Stomach smooth muscle (tissue), 2 donors: ENCODE measurements around the gene DSTN.

Experiments used
- H3K27ac ChIP-seq: one replicate; pipeline ENCODE4 v1.7.0; 2013; ENCODE audit warnings: mild to moderate bottlenecking, low read length, inconsistent platforms
- H3K27me3 ChIP-seq, 2 donors: one replicate each; pipeline ENCODE4 v1.7.0; 2013; ENCODE audit warnings: low read length in 2 of 2; ENCODE audit not compliant: insufficient read depth in 2 of 2, control insufficient read depth in 1 of 2
- H3K36me3 ChIP-seq, 2 donors: one replicate each; pipeline ENCODE4 v1.7.0; 2013; ENCODE audit warnings: low read length in 2 of 2; ENCODE audit not compliant: control insufficient read depth in 2 of 2, insufficient read depth in 2 of 2
- H3K4me1 ChIP-seq: one replicate; pipeline ENCODE4 v1.7.0; 2013; ENCODE audit warnings: low read length; ENCODE audit not compliant: control insufficient read depth, insufficient read depth
- H3K4me3 ChIP-seq, 2 donors: one replicate each; pipeline ENCODE4 v1.7.0; 2013; ENCODE audit warnings: low read length in 2 of 2
- H3K9ac ChIP-seq, 2 donors: one replicate each; pipeline ENCODE4 v1.7.0; 2013; ENCODE audit warnings: low read length in 2 of 2, mild to moderate bottlenecking in 1 of 2
- H3K9me3 ChIP-seq, 2 donors: one replicate each; pipeline ENCODE4 v1.7.0; 2013; ENCODE audit warnings: low read length in 2 of 2; ENCODE audit not compliant: control insufficient read depth in 2 of 2
- donor health status: healthy.
- donor health status: Pancreatic carcinoma.

Gene DSTN

GRCh38 chr20:17595856-17596255 lies 26.0 kb downstream of the DSTN start:
- peaks cover 60% of the 10 kb centered on the region for H3K4me1 ChIP-seq
- H3K4me3 ChIP-seq = peak overlapping the region; percentile 1 to 13
- H3K27ac ChIP-seq = no peak overlapping the region
- H3K9me3 ChIP-seq = no peaks in the 10 kb centered on the region
- H3K36me3 ChIP-seq = peaks cover 7 to 14% of the 10 kb centered on the region in 2 donors
- H3K9ac ChIP-seq = peak overlapping the region in 1 of 2 donors; percentile 15
- H3K27me3 ChIP-seq = no peaks in the 10 kb centered on the region

GRCh38 chr20:17598013-17598550 lies 28.2 kb downstream of the DSTN start:
- Histone ChIP-seq H3K9me3 (no peaks in the 10 kb centered on the region), H3K9ac (no peak overlapping the region), H3K27ac (no peak overlapping the region), H3K36me3 (peaks cover 13 to 15% of the 10 kb centered on the region in 2 donors), H3K27me3 (no peaks in the 10 kb centered on the region), H3K4me1 (peaks cover 68% of the 10 kb centered on the region), H3K4me3 (no peak overlapping the region)

GRCh38 chr20:17601957-17602356 lies 32.1 kb downstream of the DSTN start:
- Histone ChIP-seq H3K36me3 (peaks cover 26 to 29% of the 10 kb centered on the region in 2 donors), H3K9ac (no peak overlapping the region), H3K4me3 (peak overlapping the region in 1 of 2 donors; percentile 20), H3K9me3 (no peaks in the 10 kb centered on the region), H3K27ac (no peak overlapping the region), H3K4me1 (peaks cover 66% of the 10 kb centered on the region), H3K27me3 (no peaks in the 10 kb centered on the region)

- Histone ChIP-seq H3K4me3 (no peak overlapping the region), H3K27me3 (no peaks in the 10 kb centered on the region), H3K36me3 (peaks cover 28 to 31% of the 10 kb centered on the region in 2 donors), H3K9me3 (no peaks in the 10 kb centered on the region), H3K4me1 (peaks cover 70% of the 10 kb centered on the region), H3K27ac (peak overlapping the region; percentile 24), H3K9ac (no peak overlapping the region)
These were observed 32.6 kb downstream of the DSTN start for GRCh38 chr20:17602493-17602892.

GRCh38 chr20:17605131-17605660 lies 35.3 kb downstream of the DSTN start:
- Histone ChIP-seq H3K27ac (peak overlapping the region; percentile 50), H3K9ac (no peak overlapping the region), H3K4me1 (peaks cover 79% of the 10 kb centered on the region), H3K9me3 (no peaks in the 10 kb centered on the region), H3K27me3 (no peaks in the 10 kb centered on the region), H3K4me3 (peak overlapping the region in 1 of 2 donors; percentile 23), H3K36me3 (peaks cover 25 to 41% of the 10 kb centered on the region in 2 donors)

- Histone ChIP-seq H3K9ac (no peak overlapping the region), H3K27ac (no peak overlapping the region), H3K4me3 (no peak overlapping the region), H3K9me3 (no peaks in the 10 kb centered on the region), H3K36me3 (peaks cover 25 to 44% of the 10 kb centered on the region in 2 donors), H3K4me1 (peaks cover 82% of the 10 kb centered on the region), H3K27me3 (no peaks in the 10 kb centered on the region)
These were observed 36.1 kb downstream of the DSTN start for GRCh38 chr20:17606001-17606400.

- H3K9me3 ChIP-seq = no peaks in the 10 kb centered on the region
- peaks cover 84% of the 10 kb centered on the region for H3K4me1 ChIP-seq
- no peak overlapping the region for H3K9ac ChIP-seq
- no peak overlapping the region for H3K4me3 ChIP-seq
- peak overlapping the region; percentile 90 for H3K27ac ChIP-seq
- H3K36me3 ChIP-seq = peaks cover 21 to 36% of the 10 kb centered on the region in 2 donors
- no peaks in the 10 kb centered on the region for H3K27me3 ChIP-seq
These were observed 39.0 kb downstream of the DSTN start for GRCh38 chr20:17608701-17609497.

GRCh38 chr20:17609811-17610377 lies 40.0 kb downstream of the DSTN start:
- no peaks in the 10 kb centered on the region for H3K9me3 ChIP-seq
- H3K9ac ChIP-seq = no peak overlapping the region
- no peak overlapping the region for H3K4me3 ChIP-seq
- H3K4me1 ChIP-seq = peaks cover 86% of the 10 kb centered on the region
- H3K36me3 ChIP-seq = peaks cover 14 to 31% of the 10 kb centered on the region in 2 donors
- H3K27me3 ChIP-seq = no peaks in the 10 kb centered on the region
- peak overlapping the region; percentile 90 for H3K27ac ChIP-seq

GRCh38 chr20:17610566-17611289 lies 40.9 kb downstream of the DSTN start:
- H3K27ac ChIP-seq = peak overlapping the region; percentile 90
- no peaks in the 10 kb centered on the region for H3K9me3 ChIP-seq
- peaks cover 13 to 26% of the 10 kb centered on the region in 2 donors for H3K36me3 ChIP-seq
- H3K27me3 ChIP-seq = no peaks in the 10 kb centered on the region
- peak overlapping the region; percentile 2 to 3 for H3K9ac ChIP-seq
- H3K4me3 ChIP-seq = peak overlapping the region in 1 of 2 donors; percentile 47
- peaks cover 86% of the 10 kb centered on the region for H3K4me1 ChIP-seq

GRCh38 chr20:17611290-17611539 lies 41.3 kb downstream of the DSTN start:
- no peaks in the 10 kb centered on the region for H3K9me3 ChIP-seq
- peaks cover 10 to 26% of the 10 kb centered on the region in 2 donors for H3K36me3 ChIP-seq
- H3K4me3 ChIP-seq = peak overlapping the region in 1 of 2 donors; percentile 35
- H3K9ac ChIP-seq = peak overlapping the region; percentile 3 to 62
- peaks cover 90% of the 10 kb centered on the region for H3K4me1 ChIP-seq
- no peaks in the 10 kb centered on the region for H3K27me3 ChIP-seq
- H3K27ac ChIP-seq = peak overlapping the region; percentile 90
